SK-N-SH (cell line): ENCODE data around the gene RASAL2. TPM values are rescaled to one million over a fixed set of nuclear protein-coding genes. Genes with fewer than 3 reads are reported as not detected.

Experiments
- CTCF ChIA-PET: fragments of 300-600, 350-600 bp; formaldehyde crosslinking; extraction: SDS; loops from one replicate; lab custom pipeline; 2021; lab: Yijun Ruan, JAX
- POLR2A ChIA-PET: fragments of 350-600 bp; sonication (Branson Sonifier 250); formaldehyde crosslinking; extraction: SDS; loops from one replicate; lab custom pipeline; 2020; ENCODE audit warnings: antibody characterized with exemption, inconsistent platforms; lab: Yijun Ruan, JAX
- DNase-seq: peaks from one replicate; pipeline ENCODE4 v3.0.0; 2012
- H2AFZ ChIP-seq: fragments of 200-600 bp; sonication (generic); 2 replicates; pipeline ENCODE4 v1.8.1; 2016; ENCODE audit warnings: antibody characterized with exemption, mild to moderate bottlenecking, low read depth
- H3F3A ChIP-seq: fragments of 200-600 bp; sonication (generic); replicated peaks from 2 replicates; pipeline ENCODE3; 2016; ENCODE audit warnings: antibody characterized with exemption, mild to moderate bottlenecking; ENCODE audit not compliant: insufficient read depth
- H3K27ac ChIP-seq, 2 experiments: fragments of 200-500 bp in 1 of 2; fragments of 200-600 bp in 1 of 2; sonication (Bioruptor generic) in 1 of 2; sonication (generic), shearing (Covaris generic) in 1 of 2; 2 replicates each; pipeline versions ENCODE4 v1.5.1 to v1.6.1; 2014 to 2016; ENCODE audit warnings: low read depth in 2 of 2, inconsistent platforms in 1 of 2, low read length in 1 of 2, mild to moderate bottlenecking in 1 of 2, mixed read lengths in 1 of 2
- H3K27me3 ChIP-seq: fragments of 200-600 bp; sonication (generic), shearing (Covaris generic); 2 replicates; pipeline ENCODE4 v1.6.1; 2016; ENCODE audit warnings: mixed run types; ENCODE audit not compliant: insufficient read depth
- H3K36me3 ChIP-seq, 2 experiments: fragments of 200-500 bp in 1 of 2; fragments of 200-600 bp in 1 of 2; sonication (Bioruptor generic) in 1 of 2; sonication (generic) in 1 of 2; replicated peaks in 1 of 2; 2 replicates each; pipeline versions ENCODE3 to v1.5.1; 2014 to 2016; ENCODE audit warnings: low read length in 1 of 2, mild to moderate bottlenecking in 1 of 2; ENCODE audit not compliant: insufficient read depth in 2 of 2, control insufficient read depth in 1 of 2
- H3K4me1 ChIP-seq, 2 experiments: fragments of 200-500 bp in 1 of 2; fragments of 200-600 bp in 1 of 2; sonication (Bioruptor generic) in 1 of 2; sonication (generic), shearing (Covaris generic) in 1 of 2; 2 replicates each; pipeline versions ENCODE4 v1.5.1 to v1.6.1; 2014 to 2016; ENCODE audit warnings: low read depth in 1 of 2, low read length in 1 of 2, mixed run types in 1 of 2; ENCODE audit not compliant: insufficient read depth in 2 of 2, control insufficient read depth in 1 of 2
- H3K4me2 ChIP-seq: fragments of 200-600 bp; sonication (generic), shearing (Covaris generic); 2 replicates; pipeline ENCODE4 v1.6.1; 2017; ENCODE audit warnings: mixed run types
- H3K4me3 ChIP-seq, 2 experiments: fragments of 200-500 bp in 1 of 2; fragments of 200-600 bp in 1 of 2; sonication (Bioruptor generic) in 1 of 2; sonication (generic), shearing (Covaris generic) in 1 of 2; 2 replicates each; pipeline versions ENCODE4 v1.5.1 to v1.8.1; 2014 to 2016; ENCODE audit warnings: low read depth in 2 of 2, inconsistent platforms in 1 of 2, low read length in 1 of 2, mild to moderate bottlenecking in 1 of 2, mixed read lengths in 1 of 2, moderate library complexity in 1 of 2
- H3K79me2 ChIP-seq: fragments of 200-600 bp; sonication (generic); 2 replicates; pipeline ENCODE4 v1.8.1; 2017; ENCODE audit warnings: mild to moderate bottlenecking; ENCODE audit not compliant: insufficient read depth
- H3K9ac ChIP-seq: fragments of 200-600 bp; sonication (generic); 2 replicates; pipeline ENCODE4 v1.6.1; 2017; ENCODE audit warnings: mixed run types
- H3K9me2 ChIP-seq: fragments of 200-600 bp; sonication (generic); 2 replicates; pipeline ENCODE4 v1.6.1; 2017; ENCODE audit warnings: mixed run types
- H3K9me3 ChIP-seq: fragments of 200-600 bp; sonication (generic); 2 replicates; pipeline ENCODE4 v1.6.1; 2017; ENCODE audit warnings: mixed run types, mild to moderate bottlenecking, moderate library complexity
- H4K20me1 ChIP-seq: fragments of 200-600 bp; sonication (generic); 2 replicates; pipeline ENCODE4 v1.6.1; 2017; ENCODE audit warnings: mild to moderate bottlenecking, mixed run types; ENCODE audit not compliant: insufficient read depth
- ELF1 ChIP-seq: IDR thresholded peaks from 2 replicates; pipeline ENCODE4 v1.4.0; 2012
- EZH2phosphoT487 ChIP-seq: fragments of 200-600 bp; sonication (generic); IDR thresholded peaks from 2 replicates; pipeline ENCODE4 v1.6.1; 2017; ENCODE audit warnings: low read depth, mixed run types, mild to moderate bottlenecking, antibody characterized with exemption, moderate library complexity, borderline replicate concordance
- GATA2 ChIP-seq: sonication (generic); formaldehyde crosslinking; IDR thresholded peaks from 2 replicates; pipeline ENCODE4 v1.5.0; 2020; ENCODE audit warnings: mild to moderate bottlenecking, missing genetic modification reagents
- POLR2AphosphoS5 ChIP-seq: IDR thresholded peaks from 2 replicates; pipeline ENCODE4 v1.6.1; 2012; ENCODE audit warnings: low read depth, low read length
- RAD21 ChIP-seq: IDR thresholded peaks from 2 replicates; pipeline ENCODE4 v1.6.1; 2012; ENCODE audit warnings: mild to moderate bottlenecking, low read length
- SIN3A ChIP-seq: IDR thresholded peaks from 2 replicates; pipeline ENCODE4 v1.6.1; 2012; ENCODE audit warnings: low read depth, mild to moderate bottlenecking, low read length, moderate library complexity, borderline replicate concordance
- SMC3 ChIP-seq: IDR thresholded peaks from 2 replicates; pipeline ENCODE4 v1.6.1; 2012; ENCODE audit warnings: low read depth, low read length, improper control_type of control experiment
- TCF12 ChIP-seq: IDR thresholded peaks from 2 replicates; pipeline ENCODE4 v1.4.0; 2012
- TEAD4 ChIP-seq: IDR thresholded peaks from 2 replicates; pipeline ENCODE4 v1.4.0; 2012; ENCODE audit warnings: mild to moderate bottlenecking, borderline replicate concordance; ENCODE audit not compliant: insufficient read depth
- WGBS: methylation state at CpG from one replicate; pipeline ENCODE4 v1.1.6; 2017; ENCODE audit warnings: low lambda C conversion rate; 5-methylcytosine and 5-hydroxymethylcytosine counted together
- polyA plus RNA-seq, 3 experiments: library from polyadenylated mRNA; depleted of rRNA; stranded (reverse); fragments of >200 nt; gene quantifications; 2 replicates each; pipeline ENCODE4 v1.2.3, GENCODE V29; 2012
- TF ChIP-seq, protein P1 (sequence below): IDR thresholded peaks from 2 replicates; pipeline ENCODE4 v1.4.0; 2012; ENCODE audit warnings: low read depth, borderline replicate concordance

RASAL2 gene
- polyA plus RNA-seq, 1 of the 3 experiments (the other 2 are of a cell fraction): 6.9 TPM

DNA sequence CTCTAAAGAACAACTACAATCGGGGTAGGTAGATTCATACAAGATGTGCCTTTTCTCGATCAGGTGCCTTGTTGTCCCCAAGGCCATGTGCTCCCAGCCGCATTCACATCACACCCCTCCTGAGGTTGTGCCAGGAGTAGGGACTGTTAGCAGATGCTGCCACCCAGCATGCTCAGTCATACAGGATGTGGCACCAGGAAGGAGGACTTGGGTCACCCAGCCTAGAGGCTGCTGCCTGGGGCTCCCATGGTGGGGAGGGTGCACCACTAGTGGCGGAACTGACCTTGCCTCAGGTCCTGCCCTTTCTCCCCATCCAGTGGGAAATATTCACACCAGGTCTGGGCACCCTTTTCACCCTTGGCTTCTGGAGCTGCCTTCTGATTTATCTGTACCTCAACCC is 427.3 kb downstream of the RASAL2 start:
- ChIA-PET POLR2A (no interaction called here), CTCF (interaction anchor here (0.6 kb wide), 1 partner anchor 11 kb away, joined by 4 read pairs; no protein-coding TSS in a partner anchor)
- no peak overlapping the region for H3K4me2 ChIP-seq
- H4K20me1 ChIP-seq: no peaks in the 10 kb centered on the region
- DNase-seq: no peak
- no peak overlapping the region for H2AFZ ChIP-seq
- H3K4me3 ChIP-seq: no peak overlapping the region
- no peaks in the 10 kb centered on the region for H3K4me1 ChIP-seq
- no peak for TF ChIP-seq TCF12
- TF ChIP-seq GATA2 (CRISPR knock-in tag): no peak
- WGBS: 80% methylated on average over 4 of the region's 4 CpGs
- no peaks in the 10 kb centered on the region for H3K27me3 ChIP-seq
- H3F3A ChIP-seq: no peaks in the 10 kb centered on the region
- H3K36me3 ChIP-seq: no peaks in the 10 kb centered on the region
- H3K9me2 ChIP-seq: no peaks in the 10 kb centered on the region
- H3K79me2 ChIP-seq: no peaks in the 10 kb centered on the region
- no peaks in the 10 kb centered on the region for H3K9me3 ChIP-seq
- no peak overlapping the region for H3K9ac ChIP-seq
- H3K27ac ChIP-seq: no peak overlapping the region

- H3K79me2 ChIP-seq: no peaks in the 10 kb centered on the region
- H3K27me3 ChIP-seq: no peaks in the 10 kb centered on the region
- no peak overlapping the region for H2AFZ ChIP-seq
- peaks cover 8 to 15% of the 10 kb centered on the region in 2 experiments; a peak in 2 of 4 replicates for H3K4me1 ChIP-seq
- DNase-seq: no peak
- ChIA-PET CTCF (interaction anchor here (0.6 to 4.6 kb wide), 6 partner anchors 10 to 476 kb away, joined by 3 to 29 read pairs (median 6); partner anchors contain the start of gene TEX35), POLR2A (no interaction called here)
- no peaks in the 10 kb centered on the region for H3K36me3 ChIP-seq
- no peak overlapping the region for H3K9ac ChIP-seq
- H3K27ac ChIP-seq: no peak overlapping the region
- H3K4me3 ChIP-seq: no peak overlapping the region
- no peak for TF ChIP-seq POLR2AphosphoS5
- no peaks in the 10 kb centered on the region for H3K9me3 ChIP-seq
- no peak overlapping the region for H3K4me2 ChIP-seq
- no peaks in the 10 kb centered on the region for H3F3A ChIP-seq
- no peaks in the 10 kb centered on the region for H3K9me2 ChIP-seq
- 72% methylated on average over 4 of the region's 4 CpGs for WGBS
- H4K20me1 ChIP-seq: no peaks in the 10 kb centered on the region
Measured at GRCh38 chr1:178527117-178527516, 433.2 kb downstream of the RASAL2 start.

DNA sequence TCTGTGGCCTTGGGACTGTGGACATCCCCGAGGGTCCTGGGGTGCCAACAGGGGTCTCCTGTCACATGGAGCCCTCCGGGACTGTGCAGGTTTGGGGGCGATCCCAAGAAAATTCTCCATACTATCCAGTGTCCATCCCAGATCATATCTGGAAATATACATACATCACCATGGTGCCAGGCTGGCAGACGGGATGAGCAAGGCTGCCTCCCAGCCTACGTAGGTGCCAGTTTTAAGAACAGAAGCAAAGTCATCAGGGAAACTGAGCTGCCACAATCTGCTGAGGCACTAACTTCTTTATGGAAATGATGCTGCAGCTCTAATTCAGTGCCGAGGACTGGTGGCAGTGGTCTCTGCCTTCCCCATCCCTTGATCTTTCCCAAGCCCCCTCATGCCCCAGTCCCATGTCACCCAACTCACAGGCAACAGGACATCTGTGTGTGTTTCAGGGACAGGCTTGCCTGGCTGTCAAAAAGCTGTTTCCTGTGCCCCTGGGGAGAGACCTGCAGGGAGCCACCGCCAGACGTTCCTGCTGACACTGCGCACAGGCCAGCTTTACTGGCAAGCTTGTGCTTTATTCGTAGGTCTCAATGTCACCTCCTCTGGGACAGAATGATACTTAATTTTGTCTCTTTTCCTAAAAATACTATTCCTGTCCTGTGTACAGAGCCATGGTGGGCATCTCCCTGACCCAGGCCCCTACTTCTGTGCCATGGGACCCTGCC is 434.5 kb downstream of the RASAL2 start:
- H3K27ac ChIP-seq: no peak overlapping the region
- no peaks in the 10 kb centered on the region for H3K9me2 ChIP-seq
- H3K4me2 ChIP-seq: no peak overlapping the region
- H3K9ac ChIP-seq: no peak overlapping the region
- H3K36me3 ChIP-seq: no peaks in the 10 kb centered on the region
- no peaks in the 10 kb centered on the region for H4K20me1 ChIP-seq
- H3F3A ChIP-seq: no peaks in the 10 kb centered on the region
- CTCF ChIA-PET: interaction anchor here (0.7 to 6.9 kb wide), 8 partner anchors 14 to 1650 kb away, joined by 3 to 68 read pairs (median 9); no protein-coding TSS in a partner anchor
- WGBS: 81% methylated on average over 7 of the region's 10 CpGs
- H3K4me1 ChIP-seq: peaks cover 11 to 15% of the 10 kb centered on the region in 2 experiments; a peak in 3 of 4 replicates
- POLR2A ChIA-PET: interaction anchor here (0.7 kb wide), 1 partner anchor 228 kb away, joined by 3 read pairs; no protein-coding TSS in a partner anchor
- no peak overlapping the region for H3K4me3 ChIP-seq
- peak; percentile 34 for DNase-seq
- no peak for TF ChIP-seq TCF12
- TF ChIP-seq SMC3: no peak
- TF ChIP-seq, protein P1, sequence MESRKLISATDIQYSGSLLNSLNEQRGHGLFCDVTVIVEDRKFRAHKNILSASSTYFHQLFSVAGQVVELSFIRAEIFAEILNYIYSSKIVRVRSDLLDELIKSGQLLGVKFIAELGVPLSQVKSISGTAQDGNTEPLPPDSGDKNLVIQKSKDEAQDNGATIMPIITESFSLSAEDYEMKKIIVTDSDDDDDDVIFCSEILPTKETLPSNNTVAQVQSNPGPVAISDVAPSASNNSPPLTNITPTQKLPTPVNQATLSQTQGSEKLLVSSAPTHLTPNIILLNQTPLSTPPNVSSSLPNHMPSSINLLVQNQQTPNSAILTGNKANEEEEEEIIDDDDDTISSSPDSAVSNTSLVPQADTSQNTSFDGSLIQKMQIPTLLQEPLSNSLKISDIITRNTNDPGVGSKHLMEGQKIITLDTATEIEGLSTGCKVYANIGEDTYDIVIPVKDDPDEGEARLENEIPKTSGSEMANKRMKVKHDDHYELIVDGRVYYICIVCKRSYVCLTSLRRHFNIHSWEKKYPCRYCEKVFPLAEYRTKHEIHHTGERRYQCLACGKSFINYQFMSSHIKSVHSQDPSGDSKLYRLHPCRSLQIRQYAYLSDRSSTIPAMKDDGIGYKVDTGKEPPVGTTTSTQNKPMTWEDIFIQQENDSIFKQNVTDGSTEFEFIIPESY: no peak
- no peak for TF ChIP-seq EZH2phosphoT487
- no peak for TF ChIP-seq POLR2AphosphoS5
- TF ChIP-seq TEAD4: no peak
- TF ChIP-seq ELF1: no peak
- no peak for TF ChIP-seq RAD21
- no peak for TF ChIP-seq SIN3A
- TF ChIP-seq, all 33 proteins: peak for 0
- Histone ChIP-seq H3K9me3 (no peaks in the 10 kb centered on the region), H3K27me3 (no peaks in the 10 kb centered on the region), H2AFZ (no peak overlapping the region), H3K79me2 (no peaks in the 10 kb centered on the region)
